HG03342 (cell line): ENCODE data around the gene DHDH.
A peak's percentile ranks its signal among the peaks of the same experiment; 100 is the strongest.

Experiments used
- ATAC-seq: cut with Tn5 transposase; IDR thresholded peaks from one replicate; pipeline ENCODE4 v1.9.1; 2021; ENCODE audit warnings: mild to moderate bottlenecking, moderate library complexity; ENCODE audit not compliant: unreplicated experiment

The DHDH gene

GRCh38 chr19:48990400-48990799 lies 56.9 kb downstream of the DHDH start:
- ATAC-seq = no peak

- ATAC-seq = no peak
Measured at GRCh38 chr19:48991011-48991609, 57.6 kb downstream of the DHDH start.

DNA sequence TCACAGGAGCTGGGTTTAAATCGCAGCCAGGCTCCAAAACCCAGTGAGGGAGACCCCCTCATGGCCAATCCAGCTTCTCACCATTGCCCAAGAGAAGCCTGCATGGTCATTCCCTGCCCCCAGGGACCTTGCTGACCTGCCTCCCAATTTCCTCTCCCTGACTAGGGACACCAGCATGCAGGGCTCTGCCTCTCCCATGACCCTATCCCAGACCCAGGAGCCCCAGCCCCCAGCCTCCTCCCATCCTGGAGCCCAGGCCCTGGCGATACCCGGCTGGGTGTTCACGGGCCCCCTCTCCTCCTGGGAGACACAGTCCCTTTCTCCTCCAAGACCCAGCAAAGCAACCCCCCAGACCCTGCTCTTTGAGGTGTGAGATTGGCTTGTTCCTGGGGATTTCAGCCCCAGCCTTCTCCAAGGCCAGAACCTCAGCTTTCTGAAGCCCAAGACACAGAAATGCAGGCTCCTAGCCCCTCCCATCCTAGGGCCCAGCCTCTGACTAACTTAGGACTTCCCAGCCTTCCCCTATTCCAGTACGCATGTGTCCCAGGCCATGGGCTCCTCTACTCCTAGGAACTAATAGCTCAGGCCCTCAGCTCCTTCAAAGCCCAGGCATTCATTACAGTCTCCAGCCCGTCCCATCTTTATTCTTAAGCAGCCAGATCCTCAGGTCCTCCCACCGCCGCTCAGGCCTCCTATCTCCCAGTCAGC lies 58.5 kb downstream of the DHDH start:
- ATAC-seq = no peak

GRCh38 chr19:48992581-48993174 lies 59.2 kb downstream of the DHDH start:
- no peak for ATAC-seq

DNA sequence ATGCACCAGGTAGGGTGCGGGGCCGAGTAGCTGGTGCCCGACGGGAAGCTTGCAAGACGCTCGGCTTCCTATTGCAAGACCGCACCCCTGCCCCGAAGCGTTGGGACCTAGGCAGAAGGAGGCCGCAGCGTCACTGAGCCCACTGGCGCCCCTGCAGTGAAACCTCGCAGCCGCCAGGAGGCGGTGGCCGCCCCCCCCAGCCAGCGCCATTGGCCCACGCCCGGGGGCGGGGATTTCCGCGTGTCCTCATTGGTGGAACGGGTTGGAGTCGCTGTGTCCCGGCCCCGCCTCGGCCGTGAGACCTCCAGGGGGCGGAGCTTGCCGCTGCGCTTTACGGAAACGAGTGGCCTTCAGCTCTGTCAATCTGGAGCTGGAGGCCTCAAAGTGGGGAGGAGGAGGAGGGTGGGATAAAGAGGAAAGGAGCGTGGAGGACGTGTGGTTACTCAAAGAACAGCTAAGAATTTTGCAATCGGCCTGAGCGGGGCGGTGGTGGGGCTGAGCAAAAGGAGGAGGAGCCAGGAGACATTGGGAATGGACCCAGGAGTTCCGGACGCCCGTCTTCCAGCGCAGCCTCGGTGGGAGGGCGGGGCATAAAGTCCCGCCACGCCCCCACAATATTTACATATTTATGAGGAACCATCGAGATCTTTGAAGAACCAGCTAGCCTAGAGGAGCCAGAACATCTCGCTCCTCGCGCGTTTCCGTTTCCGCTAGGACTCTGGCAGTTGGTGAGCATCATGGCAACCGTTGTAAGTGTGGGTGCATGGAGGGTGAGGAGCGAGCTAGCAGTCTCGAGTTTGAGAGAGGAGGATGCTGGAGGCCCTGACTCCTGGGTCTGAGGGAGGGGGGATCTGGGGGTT lies 59.9 kb downstream of the DHDH start, which contains the start of the genes GYS1 and RUVBL2:
GYS1 (minus strand) TSS at position 135 of the 860 bp plus-strand sequence. CDS start 197 bp downstream, outside the sequence.
RUVBL2 (plus strand) TSS at position 713 of the 860 bp plus-strand sequence; CDS start at position 738, 25 bp downstream.
- ATAC-seq = peak; percentile 81

DNA sequence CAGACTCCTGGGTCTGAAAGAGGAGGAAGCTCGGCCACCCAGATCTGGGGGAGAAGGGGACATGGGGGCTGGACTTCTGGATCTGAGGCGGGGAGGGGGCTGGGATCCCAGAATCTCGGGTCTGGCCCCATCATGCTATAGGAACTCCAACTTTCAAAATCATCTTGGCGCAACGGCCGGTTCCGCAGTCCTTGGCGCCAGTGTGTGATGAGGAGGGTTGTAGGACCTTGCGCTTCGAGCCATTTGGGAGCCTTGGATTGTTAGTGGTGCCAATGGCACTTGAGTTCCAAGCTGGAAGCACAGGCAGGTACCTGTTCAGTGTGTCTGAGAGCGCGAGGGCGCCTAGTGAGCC lies 60.5 kb downstream of the DHDH start:
- no peak for ATAC-seq
